HG03378 (cell line): ENCODE results near the gene TBX15.

Source experiments
- ATAC-seq: cut with Tn5 transposase; IDR thresholded peaks from one replicate; pipeline ENCODE4 v1.9.1; 2021; ENCODE audit warnings: mild to moderate bottlenecking, moderate library complexity; ENCODE audit not compliant: unreplicated experiment

TBX15 gene

GRCh38 chr1:119002028-119002686 is 14.0 kb upstream of the TBX15 start:
- ATAC-seq = no peak

GRCh38 chr1:119001181-119002027 is 13.3 kb upstream of the TBX15 start:
- no peak for ATAC-seq

- no peak for ATAC-seq
Observed at GRCh38 chr1:119000371-119001180, 12.4 kb upstream of the TBX15 start.

- no peak for ATAC-seq
Observed at GRCh38 chr1:118999348-119000071, 11.4 kb upstream of the TBX15 start.

- ATAC-seq = no peak
Observed at GRCh38 chr1:118998171-118998570, 10.0 kb upstream of the TBX15 start.

- no peak for ATAC-seq
Observed at GRCh38 chr1:118997225-118997624, 9.1 kb upstream of the TBX15 start.

GRCh38 chr1:118995312-118996016 is 7.3 kb upstream of the TBX15 start:
- no peak for ATAC-seq

GRCh38 chr1:118993700-118994026 is 5.5 kb upstream of the TBX15 start:
- ATAC-seq = no peak

GRCh38 chr1:118992868-118993699 is 4.9 kb upstream of the TBX15 start:
- ATAC-seq = no peak

- no peak for ATAC-seq
Observed at GRCh38 chr1:118992237-118992825, 4.2 kb upstream of the TBX15 start.

- ATAC-seq = no peak
Observed at GRCh38 chr1:118991448-118991847, 3.3 kb upstream of the TBX15 start.

- no peak for ATAC-seq
Observed at GRCh38 chr1:118990513-118991152, 2.5 kb upstream of the TBX15 start.

- no peak for ATAC-seq
Observed at GRCh38 chr1:118989878-118990378, 1.8 kb upstream of the TBX15 start.

- ATAC-seq = no peak
Observed at GRCh38 chr1:118989006-118989815, 1.1 kb upstream of the TBX15 start.

- no peak for ATAC-seq
Observed at GRCh38 chr1:118987468-118988185, 516 bp downstream of the TBX15 start.

- ATAC-seq = no peak
Observed at GRCh38 chr1:118986555-118987467, 1.3 kb downstream of the TBX15 start.
